MCF 10A (cell line): ENCODE measurements around the gene MORN1. TPM values are rescaled to one million over a fixed set of nuclear protein-coding genes. Genes with fewer than 3 reads are reported as not detected.

ENCODE experiments used
- BruUV-seq: library from RNA; stranded (reverse); fragments of 400-500 nt; replicated peaks from 2 replicates; lab custom pipeline; 2021; lab: Mats Ljungman, UMichigan
- CTCF ChIA-PET: fragments of 300-600 bp; sonication (Branson Sonifier 250); formaldehyde crosslinking; extraction: SDS; loops from one replicate; lab custom pipeline; 2021; ENCODE audit warnings: antibody characterized with exemption, inconsistent platforms; lab: Yijun Ruan, JAX
- POLR2A ChIA-PET: fragments of 300-600, 350-650 bp; sonication (Branson Sonifier 250); formaldehyde crosslinking; extraction: SDS; loops from one replicate; lab custom pipeline; 2020; ENCODE audit warnings: antibody characterized with exemption, inconsistent platforms; lab: Yijun Ruan, JAX
- DNase-seq: peaks from one replicate; pipeline ENCODE4 v3.0.0-alpha.2; 2018; ENCODE audit not compliant: unreplicated experiment
- H3K27ac Mint-ChIP-seq: one replicate; pipeline ENCODE4 v1.8.0; 2022; ENCODE audit warnings: mild to moderate bottlenecking, low read depth, mixed read lengths; ENCODE audit not compliant: unreplicated experiment
- H3K27me3 Mint-ChIP-seq: one replicate; pipeline ENCODE4 v1.8.0; 2022; ENCODE audit warnings: mixed read lengths; ENCODE audit not compliant: insufficient read depth, unreplicated experiment
- H3K36me3 Mint-ChIP-seq: one replicate; pipeline ENCODE4 v1.8.0; 2022; ENCODE audit warnings: mild to moderate bottlenecking, moderate library complexity, mixed read lengths; ENCODE audit not compliant: insufficient read depth, unreplicated experiment
- H3K4me1 Mint-ChIP-seq: one replicate; pipeline ENCODE4 v1.8.0; 2022; ENCODE audit warnings: mixed read lengths; ENCODE audit not compliant: insufficient read depth, unreplicated experiment
- H3K4me3 Mint-ChIP-seq: one replicate; pipeline ENCODE4 v1.8.0; 2022; ENCODE audit warnings: mild to moderate bottlenecking, moderate library complexity, mixed read lengths; ENCODE audit not compliant: unreplicated experiment
- H3K9me3 Mint-ChIP-seq: one replicate; pipeline ENCODE4 v1.8.0; 2022; ENCODE audit warnings: mixed read lengths; ENCODE audit not compliant: unreplicated experiment
- intact Hi-C: fragments of 100-400 bp; cut with micrococcal nuclease; formaldehyde crosslinking; loops from 2 replicates; pipeline ENCODE4 v1.14.1; 2022
- total RNA-seq: library from RNA; stranded (reverse); gene quantifications from 2 replicates; pipeline ENCODE4 v1.2.3, GENCODE V29; 2022
- TF ChIP-seq, protein P1 (sequence below): fragments of 200-600 bp; IDR thresholded peaks from one replicate; pipeline ENCODE4 v1.8.0; 2022; ENCODE audit warnings: antibody characterized with exemption, mild to moderate bottlenecking; ENCODE audit not compliant: unreplicated experiment

Gene MORN1
- total RNA-seq, 1 experiment from 2014 or later, result 19.4 TPM

GRCh38 chr1:2382621-2383361 lies 8.6 kb downstream of the MORN1 start:
- Mint-ChIP-seq H3K27ac (no peak overlapping the region), H3K4me1 (no peaks in the 10 kb centered on the region), H3K27me3 (no peaks in the 10 kb centered on the region), H3K9me3 (no peaks in the 10 kb centered on the region), H3K4me3 (no peak overlapping the region), H3K36me3 (peaks cover 27% of the 10 kb centered on the region)
- BruUV-seq, result no TSS peak
- peak; percentile 42 for DNase-seq
- CTCF ChIA-PET, result interaction anchor here (0.6 to 6.6 kb wide), 20 partner anchors 8 to 229 kb away, joined by 3 to 116 read pairs (median 7); partner anchors contain the start of genes FAAP20, MORN1 and RER1
- intact Hi-C loops, result loop anchor here (1.0 kb wide), 1 partner anchor 183 kb away; no protein-coding TSS in a partner anchor
- POLR2A ChIA-PET, result interaction anchor here (1.3 to 2.8 kb wide), 4 partner anchors 8 to 188 kb away, joined by 4 to 18 read pairs (median 10); partner anchors contain the start of genes FAAP20, MORN1 and RER1
- TF ChIP-seq, protein P1, sequence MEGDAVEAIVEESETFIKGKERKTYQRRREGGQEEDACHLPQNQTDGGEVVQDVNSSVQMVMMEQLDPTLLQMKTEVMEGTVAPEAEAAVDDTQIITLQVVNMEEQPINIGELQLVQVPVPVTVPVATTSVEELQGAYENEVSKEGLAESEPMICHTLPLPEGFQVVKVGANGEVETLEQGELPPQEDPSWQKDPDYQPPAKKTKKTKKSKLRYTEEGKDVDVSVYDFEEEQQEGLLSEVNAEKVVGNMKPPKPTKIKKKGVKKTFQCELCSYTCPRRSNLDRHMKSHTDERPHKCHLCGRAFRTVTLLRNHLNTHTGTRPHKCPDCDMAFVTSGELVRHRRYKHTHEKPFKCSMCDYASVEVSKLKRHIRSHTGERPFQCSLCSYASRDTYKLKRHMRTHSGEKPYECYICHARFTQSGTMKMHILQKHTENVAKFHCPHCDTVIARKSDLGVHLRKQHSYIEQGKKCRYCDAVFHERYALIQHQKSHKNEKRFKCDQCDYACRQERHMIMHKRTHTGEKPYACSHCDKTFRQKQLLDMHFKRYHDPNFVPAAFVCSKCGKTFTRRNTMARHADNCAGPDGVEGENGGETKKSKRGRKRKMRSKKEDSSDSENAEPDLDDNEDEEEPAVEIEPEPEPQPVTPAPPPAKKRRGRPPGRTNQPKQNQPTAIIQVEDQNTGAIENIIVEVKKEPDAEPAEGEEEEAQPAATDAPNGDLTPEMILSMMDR, result peak; percentile 27

- peaks cover 26% of the 10 kb centered on the region for H3K36me3 Mint-ChIP-seq
- TF ChIP-seq, protein P1, result peak; percentile 91
- POLR2A ChIA-PET, result interaction anchor here (0.7 to 2.8 kb wide), 9 partner anchors 9 to 192 kb away, joined by 3 to 18 read pairs (median 4); partner anchors contain the start of genes FAAP20, MORN1 and RER1
- no peaks in the 10 kb centered on the region for H3K27me3 Mint-ChIP-seq
- DNase-seq, result peak; percentile 72
- H3K27ac Mint-ChIP-seq, result no peak overlapping the region
- CTCF ChIA-PET, result interaction anchor here (0.5 to 6.6 kb wide), 34 partner anchors 9 to 1064 kb away, joined by 3 to 116 read pairs (median 4); partner anchors contain the start of genes FAAP20, MORN1 and RER1
- BruUV-seq, result no TSS peak
- intact Hi-C loops, result loop anchor here (1.0 kb wide), 3 partner anchors 169 to 187 kb away; no protein-coding TSS in a partner anchor
- H3K9me3 Mint-ChIP-seq, result no peaks in the 10 kb centered on the region
- no peak overlapping the region for H3K4me3 Mint-ChIP-seq
- no peaks in the 10 kb centered on the region for H3K4me1 Mint-ChIP-seq
These were observed 9.4 kb downstream of the MORN1 start for GRCh38 chr1:2381741-2382620.

GRCh38 chr1:2380816-2381591 lies 10.3 kb downstream of the MORN1 start:
- H3K27ac Mint-ChIP-seq, result no peak overlapping the region
- H3K4me3 Mint-ChIP-seq, result no peak overlapping the region
- intact Hi-C loops, result loop anchor here (1.0 kb wide), 2 partner anchors 168 to 186 kb away; no protein-coding TSS in a partner anchor
- no peak for DNase-seq
- no peaks in the 10 kb centered on the region for H3K27me3 Mint-ChIP-seq
- ChIA-PET POLR2A (interaction anchor here (0.6 to 2.8 kb wide), 9 partner anchors 10 to 191 kb away, joined by 3 to 18 read pairs (median 4); partner anchors contain the start of genes FAAP20, MORN1 and RER1), CTCF (interaction anchor here (0.5 to 6.6 kb wide), 32 partner anchors 8 to 1065 kb away, joined by 3 to 116 read pairs (median 4); partner anchors contain the start of genes FAAP20, MORN1 and RER1)
- no peaks in the 10 kb centered on the region for H3K4me1 Mint-ChIP-seq
- no peaks in the 10 kb centered on the region for H3K9me3 Mint-ChIP-seq
- TF ChIP-seq, protein P1, result no peak
- H3K36me3 Mint-ChIP-seq, result peaks cover 18% of the 10 kb centered on the region
- BruUV-seq, result no TSS peak
